Smooth muscle cell (in vitro differentiated cells): ENCODE data around the gene ITPK1. TPM values are rescaled to one million over a fixed set of nuclear protein-coding genes. Genes with fewer than 3 reads are reported as not detected.

Experiments used
- DNase-seq: peaks from one replicate; lab custom pipeline; 2025; ENCODE audit not compliant: unreplicated experiment; lab: John Stamatoyannopoulos, UW
- H2AFZ ChIP-seq: fragments of 200-600 bp; sonication (generic); 2 replicates; pipeline ENCODE4 v1.6.0; 2016; ENCODE audit warnings: antibody characterized with exemption, low read depth, mild to moderate bottlenecking
- H3F3A ChIP-seq: fragments of 200-600 bp; sonication (generic); 2 replicates; pipeline ENCODE4 v1.6.0; 2017; ENCODE audit warnings: antibody characterized with exemption, low read depth
- H3K27ac ChIP-seq: fragments of 200-600 bp; sonication (generic); 2 replicates; pipeline ENCODE4 v1.5.1; 2016; ENCODE audit warnings: low read depth, mild to moderate bottlenecking
- H3K27me3 ChIP-seq: fragments of 200-600 bp; sonication (generic); 2 replicates; pipeline ENCODE4 v1.6.1; 2016; ENCODE audit warnings: low read depth, mild to moderate bottlenecking
- H3K36me3 ChIP-seq: fragments of 200-600 bp; sonication (generic); 2 replicates; pipeline ENCODE4 v1.5.1; 2016; ENCODE audit warnings: low read depth
- H3K4me1 ChIP-seq: fragments of 200-600 bp; sonication (generic); 2 replicates; pipeline ENCODE4 v1.5.1; 2016; ENCODE audit warnings: low read depth
- H3K4me2 ChIP-seq: fragments of 200-600 bp; sonication (generic); 2 replicates; pipeline ENCODE4 v1.6.0; 2016; ENCODE audit warnings: mild to moderate bottlenecking
- H3K4me3 ChIP-seq: fragments of 200-600 bp; sonication (generic); 2 replicates; pipeline ENCODE4 v1.5.1; 2016; ENCODE audit warnings: mild to moderate bottlenecking
- H3K79me2 ChIP-seq: fragments of 200-600 bp; sonication (generic); 2 replicates; pipeline ENCODE4 v1.6.0; 2016; ENCODE audit warnings: low read depth, mild to moderate bottlenecking
- H3K9ac ChIP-seq: fragments of 200-600 bp; sonication (generic); 2 replicates; pipeline ENCODE4 v1.6.0; 2016; ENCODE audit warnings: low read depth
- H3K9me3 ChIP-seq: fragments of 200-600 bp; sonication (generic); replicated peaks from 2 replicates; pipeline ENCODE4 v1.5.1; 2016; ENCODE audit warnings: low read depth
- H4K20me1 ChIP-seq: fragments of 200-600 bp; sonication (generic); 2 replicates; pipeline ENCODE4 v1.6.0; 2016; ENCODE audit warnings: low read depth
- WGBS: methylation state at CpG from one replicate; pipeline ENCODE4 v1.1.7; 2016; ENCODE audit warnings: low lambda C conversion rate; 5-methylcytosine and 5-hydroxymethylcytosine counted together
- polyA plus RNA-seq: library from polyadenylated mRNA; unstranded; fragments of >200 nt; fragmentation: Nextera tagmentation; extraction: Ambion mirVana; gene quantifications from 2 replicates; pipeline ENCODE4 v1.2.1, GENCODE V29; 2016
- total RNA-seq: library from RNA; depleted of rRNA; stranded (reverse); fragments of >200 nt; gene quantifications from 2 replicates; pipeline ENCODE4 v1.2.3, GENCODE V29; 2014
- TF ChIP-seq, protein P1 (sequence below): fragments of 200-600 bp; sonication (generic); IDR thresholded peaks from 2 replicates; pipeline ENCODE4 v1.5.1; 2017; ENCODE audit warnings: borderline replicate concordance, mild to moderate bottlenecking, antibody characterized with exemption; ENCODE audit not compliant: insufficient read depth, poor library complexity, severe bottlenecking

The ITPK1 gene
- total and polyA plus RNA-seq, 2 experiments from 2014 or later: 9.2 to 14.2 TPM

DNA sequence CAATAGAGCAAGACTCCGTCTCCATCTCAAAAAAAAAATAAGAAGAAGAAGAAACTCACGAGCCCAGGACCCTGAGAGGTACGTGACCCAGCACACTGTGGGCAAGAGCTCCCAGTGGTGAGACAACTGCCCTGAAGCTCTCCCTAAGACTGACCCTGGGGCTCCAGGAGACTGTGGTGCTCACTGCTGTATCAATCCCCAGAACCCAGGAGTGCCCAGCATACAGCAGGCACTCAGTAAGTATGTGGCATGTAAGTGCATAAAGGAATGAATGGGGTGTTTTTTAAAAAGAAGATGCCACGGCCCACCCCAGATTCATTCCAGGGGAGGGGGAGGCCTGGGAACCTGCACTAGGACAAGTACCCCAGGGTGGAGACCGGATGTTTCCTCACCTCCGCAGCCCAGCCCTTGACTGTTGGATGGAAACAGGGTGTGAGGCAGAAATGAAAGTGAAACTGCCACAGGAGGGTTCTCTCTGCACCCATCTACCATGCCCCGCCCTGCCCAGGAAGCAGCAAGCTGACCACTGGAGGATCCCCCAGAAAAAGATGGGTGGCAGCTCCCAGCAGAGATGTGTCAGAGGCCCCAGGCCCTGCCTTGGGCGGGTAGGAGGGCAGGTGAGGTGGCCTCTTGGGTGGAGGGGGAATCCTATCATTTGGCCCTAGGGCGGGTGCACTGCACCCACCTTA lies 12.2 kb downstream of the ITPK1 start:
- Histone ChIP-seq H3K79me2 (peaks cover 7% of the 10 kb centered on the region), H3K4me1 (peaks cover 7% of the 10 kb centered on the region), H3F3A (no peaks in the 10 kb centered on the region), H3K9ac (no peak overlapping the region), H3K4me3 (no peak overlapping the region), H3K27ac (no peak overlapping the region), H2AFZ (no peak overlapping the region), H3K27me3 (no peaks in the 10 kb centered on the region), H4K20me1 (peaks cover 34% of the 10 kb centered on the region), H3K36me3 (no peaks in the 10 kb centered on the region), H3K4me2 (no peak overlapping the region), H3K9me3 (no peaks in the 10 kb centered on the region)
- TF ChIP-seq, protein P1, sequence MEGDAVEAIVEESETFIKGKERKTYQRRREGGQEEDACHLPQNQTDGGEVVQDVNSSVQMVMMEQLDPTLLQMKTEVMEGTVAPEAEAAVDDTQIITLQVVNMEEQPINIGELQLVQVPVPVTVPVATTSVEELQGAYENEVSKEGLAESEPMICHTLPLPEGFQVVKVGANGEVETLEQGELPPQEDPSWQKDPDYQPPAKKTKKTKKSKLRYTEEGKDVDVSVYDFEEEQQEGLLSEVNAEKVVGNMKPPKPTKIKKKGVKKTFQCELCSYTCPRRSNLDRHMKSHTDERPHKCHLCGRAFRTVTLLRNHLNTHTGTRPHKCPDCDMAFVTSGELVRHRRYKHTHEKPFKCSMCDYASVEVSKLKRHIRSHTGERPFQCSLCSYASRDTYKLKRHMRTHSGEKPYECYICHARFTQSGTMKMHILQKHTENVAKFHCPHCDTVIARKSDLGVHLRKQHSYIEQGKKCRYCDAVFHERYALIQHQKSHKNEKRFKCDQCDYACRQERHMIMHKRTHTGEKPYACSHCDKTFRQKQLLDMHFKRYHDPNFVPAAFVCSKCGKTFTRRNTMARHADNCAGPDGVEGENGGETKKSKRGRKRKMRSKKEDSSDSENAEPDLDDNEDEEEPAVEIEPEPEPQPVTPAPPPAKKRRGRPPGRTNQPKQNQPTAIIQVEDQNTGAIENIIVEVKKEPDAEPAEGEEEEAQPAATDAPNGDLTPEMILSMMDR: no peak
- DNase-seq: no peak
- 98% methylated on average over 9 of the region's 9 CpGs for WGBS

GRCh38 chr14:93102141-93102540 lies 13.6 kb downstream of the ITPK1 start:
- no peak for DNase-seq
- Histone ChIP-seq H3K9me3 (no peaks in the 10 kb centered on the region), H2AFZ (no peak overlapping the region), H3K9ac (no peak overlapping the region), H3K4me3 (no peak overlapping the region), H3K79me2 (no peaks in the 10 kb centered on the region), H4K20me1 (peaks cover 23% of the 10 kb centered on the region), H3F3A (no peaks in the 10 kb centered on the region), H3K27ac (no peak overlapping the region), H3K27me3 (no peaks in the 10 kb centered on the region), H3K4me1 (peaks cover 7% of the 10 kb centered on the region), H3K4me2 (no peak overlapping the region), H3K36me3 (no peaks in the 10 kb centered on the region)
- TF ChIP-seq, protein P1: no peak
- WGBS: 100% methylated on average over 10 of the region's 10 CpGs

GRCh38 chr14:93101181-93101580 lies 14.5 kb downstream of the ITPK1 start:
- Histone ChIP-seq H3K4me3 (no peak overlapping the region), H3K9me3 (no peaks in the 10 kb centered on the region), H3K4me2 (no peak overlapping the region), H3K36me3 (no peaks in the 10 kb centered on the region), H3K4me1 (peaks cover 7% of the 10 kb centered on the region), H3F3A (no peaks in the 10 kb centered on the region), H4K20me1 (peaks cover 19% of the 10 kb centered on the region), H3K27ac (no peak overlapping the region), H3K27me3 (no peaks in the 10 kb centered on the region), H3K9ac (no peak overlapping the region), H2AFZ (no peak overlapping the region), H3K79me2 (peaks cover 4% of the 10 kb centered on the region)
- DNase-seq: no peak
- WGBS: 97% methylated on average over 6 of the region's 6 CpGs
- TF ChIP-seq, protein P1: no peak

GRCh38 chr14:93100570-93100969 lies 15.2 kb downstream of the ITPK1 start:
- DNase-seq: no peak
- H4K20me1 ChIP-seq: peaks cover 24% of the 10 kb centered on the region
- peaks cover 7% of the 10 kb centered on the region for H3K4me1 ChIP-seq
- H2AFZ ChIP-seq: no peak overlapping the region
- no peaks in the 10 kb centered on the region for H3K9me3 ChIP-seq
- H3F3A ChIP-seq: no peaks in the 10 kb centered on the region
- no peak overlapping the region for H3K4me3 ChIP-seq
- H3K79me2 ChIP-seq: peaks cover 9% of the 10 kb centered on the region
- TF ChIP-seq, protein P1: no peak
- H3K27ac ChIP-seq: no peak overlapping the region
- no peaks in the 10 kb centered on the region for H3K36me3 ChIP-seq
- H3K27me3 ChIP-seq: no peaks in the 10 kb centered on the region
- no peak overlapping the region for H3K9ac ChIP-seq
- no peak overlapping the region for H3K4me2 ChIP-seq
- 62% methylated on average over 7 of the region's 7 CpGs for WGBS
